Fibroblast of lung (primary cell): Measurements from ENCODE around the gene INVS. TPM values are rescaled to one million over a fixed set of nuclear protein-coding genes. Genes with fewer than 3 reads are reported as not detected.

Experiments used
- DNase-seq, 2 donors: peaks; one replicate each; pipeline versions ENCODE4 v3.0.0 to v3.0.0-alpha.2; 2010; ENCODE audit warnings: low read depth in 2 of 2
- H2AFZ ChIP-seq: 2 replicates; pipeline ENCODE4 v1.5.1; 2012; ENCODE audit warnings: low read length, control low read depth, inconsistent platforms
- H3K27ac ChIP-seq: 2 replicates; pipeline ENCODE4 v1.5.1; 2011; ENCODE audit warnings: low read length, control low read depth; ENCODE audit not compliant: insufficient read depth
- H3K27me3 ChIP-seq: 2 replicates; pipeline ENCODE4 v1.5.1; 2011; ENCODE audit warnings: mild to moderate bottlenecking, low read length; ENCODE audit not compliant: control insufficient read depth, insufficient read depth
- H3K36me3 ChIP-seq: 2 replicates; pipeline ENCODE4 v1.5.1; 2011; ENCODE audit warnings: low read length; ENCODE audit not compliant: control insufficient read depth, insufficient read depth
- H3K4me1 ChIP-seq: 2 replicates; pipeline ENCODE4 v1.5.1; 2011; ENCODE audit warnings: low read length; ENCODE audit not compliant: control insufficient read depth, insufficient read depth; ENCODE audit errors: extremely low read depth
- H3K4me2 ChIP-seq: 2 replicates; pipeline ENCODE4 v1.5.1; 2011; ENCODE audit warnings: low read length, control low read depth; ENCODE audit not compliant: insufficient read depth; ENCODE audit errors: extremely low read depth
- H3K4me3 ChIP-seq, 4 experiments: fragments of 200-600 bp in 1 of 4; sonication (generic) in 1 of 4; replicated peaks in 1 of 4; 2 replicates each; pipeline ENCODE4 v1.5.1; 2011 to 2016; ENCODE audit warnings: low read length in 4 of 4, low read depth in 3 of 4, mild to moderate bottlenecking in 3 of 4, control low read depth in 2 of 4, inconsistent platforms in 1 of 4, mixed read lengths in 1 of 4; ENCODE audit not compliant: insufficient read depth in 1 of 4; ENCODE audit errors: control extremely low read depth in 1 of 4
- H3K79me2 ChIP-seq: 2 replicates; pipeline ENCODE4 v1.5.1; 2012; ENCODE audit warnings: mild to moderate bottlenecking, low read length, inconsistent platforms; ENCODE audit not compliant: control insufficient read depth, insufficient read depth
- H3K9ac ChIP-seq: 2 replicates; pipeline ENCODE4 v1.5.1; 2011; ENCODE audit warnings: mild to moderate bottlenecking, low read length, control low read depth; ENCODE audit not compliant: insufficient read depth
- H3K9me3 ChIP-seq: 2 replicates; pipeline ENCODE4 v1.5.1; 2012; ENCODE audit warnings: low read depth, low read length; ENCODE audit not compliant: control insufficient read depth, insufficient read depth
- H4K20me1 ChIP-seq: 2 replicates; pipeline ENCODE4 v1.5.1; 2011; ENCODE audit warnings: low read length; ENCODE audit not compliant: control insufficient read depth, insufficient read depth; ENCODE audit errors: extremely low read depth
- EZH2 ChIP-seq: IDR thresholded peaks from 2 replicates; pipeline ENCODE4 v1.5.1; 2012; ENCODE audit warnings: low read length, control low read depth, mild to moderate bottlenecking; ENCODE audit errors: missing control alignments
- polyA plus RNA-seq, 2 donors: library from polyadenylated mRNA; depleted of rRNA in 1 of 2; stranded (reverse) in 1 of 2; unstranded in 1 of 2; fragments of >200 nt; gene quantifications; 2 replicates each; pipeline ENCODE4 v1.2.1, GENCODE V29; 2011 to 2012; ENCODE audit warnings: missing spikeins in 1 of 2
- total RNA-seq: library from RNA; depleted of rRNA; stranded (reverse); fragments of >200 nt; gene quantifications from 2 replicates; pipeline ENCODE4 v1.2.1, GENCODE V29; 2014
- TF ChIP-seq, protein P1 (sequence below), 2 donors: IDR thresholded peaks in 1 of 2; conservative IDR thresholded peaks in 1 of 2; 1 replicate in 1 of 2; 2 replicates in 1 of 2; pipeline ENCODE4 v1.5.1; 2011 to 2012; ENCODE audit warnings: low read length in 2 of 2, control low read depth in 1 of 2, inconsistent platforms in 1 of 2, low read depth in 1 of 2, mild to moderate bottlenecking in 1 of 2

Gene INVS
- total and polyA plus RNA-seq, 2 donors (not counting 1 experiment from before 2014, with no cell fraction given), result 13.1 to 45.4 TPM

DNA sequence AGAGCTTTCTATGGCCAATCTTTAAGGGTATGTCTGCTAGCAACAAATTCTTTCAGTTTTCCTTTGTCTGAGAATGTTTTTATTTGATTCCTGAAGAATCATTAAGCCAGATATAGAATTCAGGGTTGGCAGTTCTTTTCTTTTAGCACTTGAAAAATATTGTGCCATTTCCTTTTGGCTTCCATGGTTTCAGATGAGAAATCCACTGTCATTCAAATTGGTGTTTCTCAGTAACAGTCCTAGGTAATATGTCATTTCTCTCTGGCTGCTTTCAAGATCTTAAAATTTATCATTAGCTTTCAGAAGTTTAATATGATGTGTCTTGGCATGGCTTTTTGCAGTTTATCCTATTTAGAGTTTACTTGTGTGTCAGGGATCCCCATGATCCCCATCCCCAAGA lies 186.0 kb downstream of the INVS start:
- H3K79me2 ChIP-seq, result no peaks in the 10 kb centered on the region
- H2AFZ ChIP-seq, result no peak overlapping the region
- TF ChIP-seq, protein P1, sequence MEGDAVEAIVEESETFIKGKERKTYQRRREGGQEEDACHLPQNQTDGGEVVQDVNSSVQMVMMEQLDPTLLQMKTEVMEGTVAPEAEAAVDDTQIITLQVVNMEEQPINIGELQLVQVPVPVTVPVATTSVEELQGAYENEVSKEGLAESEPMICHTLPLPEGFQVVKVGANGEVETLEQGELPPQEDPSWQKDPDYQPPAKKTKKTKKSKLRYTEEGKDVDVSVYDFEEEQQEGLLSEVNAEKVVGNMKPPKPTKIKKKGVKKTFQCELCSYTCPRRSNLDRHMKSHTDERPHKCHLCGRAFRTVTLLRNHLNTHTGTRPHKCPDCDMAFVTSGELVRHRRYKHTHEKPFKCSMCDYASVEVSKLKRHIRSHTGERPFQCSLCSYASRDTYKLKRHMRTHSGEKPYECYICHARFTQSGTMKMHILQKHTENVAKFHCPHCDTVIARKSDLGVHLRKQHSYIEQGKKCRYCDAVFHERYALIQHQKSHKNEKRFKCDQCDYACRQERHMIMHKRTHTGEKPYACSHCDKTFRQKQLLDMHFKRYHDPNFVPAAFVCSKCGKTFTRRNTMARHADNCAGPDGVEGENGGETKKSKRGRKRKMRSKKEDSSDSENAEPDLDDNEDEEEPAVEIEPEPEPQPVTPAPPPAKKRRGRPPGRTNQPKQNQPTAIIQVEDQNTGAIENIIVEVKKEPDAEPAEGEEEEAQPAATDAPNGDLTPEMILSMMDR (conservative IDR thresholded peaks at IDR 0.05 in 1 of 2, IDR thresholded peaks at IDR 0.05 in 1 of 2; ENCODE audit: low read depth in 1 of 2, low read length in 2 of 2), result no peak
- TF ChIP-seq EZH2, result no peak
- H3K4me2 ChIP-seq, result no peak overlapping the region
- DNase-seq, result no peak
- H3K27me3 ChIP-seq, result no peaks in the 10 kb centered on the region
- no peaks in the 10 kb centered on the region for H3K4me1 ChIP-seq
- H3K9ac ChIP-seq, result no peak overlapping the region
- H3K27ac ChIP-seq, result no peak overlapping the region
- no peaks in the 10 kb centered on the region for H4K20me1 ChIP-seq
- H3K4me3 ChIP-seq, result no peak overlapping the region
- no peaks in the 10 kb centered on the region for H3K9me3 ChIP-seq
- peaks cover 2% of the 10 kb centered on the region for H3K36me3 ChIP-seq

DNA sequence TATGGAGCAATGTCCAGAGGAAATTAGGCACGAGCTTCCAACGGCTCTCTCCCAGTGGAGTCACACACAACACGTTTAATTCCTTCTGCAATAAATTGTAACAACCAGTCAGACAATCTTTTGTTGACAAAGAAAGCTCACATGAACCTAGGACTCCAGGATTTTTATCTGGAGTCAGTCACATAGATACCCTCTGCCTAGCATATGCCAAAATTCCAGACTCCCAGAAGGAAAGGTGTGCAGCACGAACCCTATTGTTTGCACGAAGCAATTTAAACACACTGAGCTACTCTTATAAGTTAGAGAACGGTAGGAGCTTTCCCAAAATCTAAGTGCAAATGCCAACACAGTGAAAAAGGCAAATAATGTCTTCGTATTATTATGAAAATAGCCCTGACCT lies 186.6 kb downstream of the INVS start:
- peaks cover 2% of the 10 kb centered on the region for H3K36me3 ChIP-seq
- no peaks in the 10 kb centered on the region for H4K20me1 ChIP-seq
- no peaks in the 10 kb centered on the region for H3K4me1 ChIP-seq
- H3K27me3 ChIP-seq, result no peaks in the 10 kb centered on the region
- H3K27ac ChIP-seq, result no peak overlapping the region
- no peak overlapping the region for H3K4me3 ChIP-seq
- no peaks in the 10 kb centered on the region for H3K9me3 ChIP-seq
- H3K9ac ChIP-seq, result no peak overlapping the region
- no peak for TF ChIP-seq EZH2
- TF ChIP-seq, protein P1 (conservative IDR thresholded peaks at IDR 0.05 in 1 of 2, IDR thresholded peaks at IDR 0.05 in 1 of 2; ENCODE audit: low read depth in 1 of 2, low read length in 2 of 2), result no peak
- H2AFZ ChIP-seq, result no peak overlapping the region
- no peak overlapping the region for H3K4me2 ChIP-seq
- no peaks in the 10 kb centered on the region for H3K79me2 ChIP-seq
- DNase-seq, result no peak

DNA sequence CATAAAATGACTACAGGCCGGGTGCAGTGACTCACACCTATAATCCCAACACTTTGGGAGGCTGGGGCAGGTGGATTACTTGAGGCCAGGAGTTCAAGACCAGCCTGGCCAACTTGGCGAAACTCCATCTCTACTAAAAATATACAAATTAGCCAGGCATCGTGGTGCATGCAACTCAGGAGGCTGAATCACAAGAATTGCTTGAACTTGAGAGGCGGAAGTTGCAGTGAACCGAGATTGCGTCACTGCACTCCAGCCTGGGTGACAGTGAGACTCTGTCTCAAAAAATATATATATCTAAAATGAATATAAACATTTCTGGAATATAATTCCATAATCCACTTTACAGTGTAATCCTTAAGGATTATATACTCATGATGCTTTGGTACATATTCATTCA lies 187.2 kb downstream of the INVS start:
- no peaks in the 10 kb centered on the region for H3K9me3 ChIP-seq
- no peak for DNase-seq
- TF ChIP-seq, protein P1 (conservative IDR thresholded peaks at IDR 0.05 in 1 of 2, IDR thresholded peaks at IDR 0.05 in 1 of 2; ENCODE audit: low read depth in 1 of 2, low read length in 2 of 2), result no peak
- TF ChIP-seq EZH2, result no peak
- no peak overlapping the region for H3K9ac ChIP-seq
- H3K36me3 ChIP-seq, result peaks cover 2% of the 10 kb centered on the region
- H4K20me1 ChIP-seq, result no peaks in the 10 kb centered on the region
- H3K27me3 ChIP-seq, result no peaks in the 10 kb centered on the region
- H3K27ac ChIP-seq, result no peak overlapping the region
- H3K4me3 ChIP-seq, result no peak overlapping the region
- no peaks in the 10 kb centered on the region for H3K4me1 ChIP-seq
- H3K79me2 ChIP-seq, result no peaks in the 10 kb centered on the region
- H3K4me2 ChIP-seq, result no peak overlapping the region
- H2AFZ ChIP-seq, result no peak overlapping the region
